Upper lobe of right lung (tissue), 1 donor: ENCODE data around the gene CDC20. TPM values are rescaled to one million over a fixed set of nuclear protein-coding genes. Genes with fewer than 3 reads are reported as not detected.

ENCODE experiments used
- ATAC-seq: fragments of 200-7000 bp; cut with Tn5 transposase; one replicate; pipeline ENCODE4 v1.9.1; 2020; ENCODE audit warnings: mild to moderate bottlenecking, moderate library complexity
- DNase-seq: peaks from one replicate; pipeline ENCODE4 v3.0.0-alpha.2; 2020
- H3K27ac ChIP-seq: fragments of 200-600 bp; one replicate; pipeline ENCODE4 v1.8.0; 2022
- H3K27me3 ChIP-seq: fragments of 200-600 bp; one replicate; pipeline ENCODE4 v1.8.0; 2022; ENCODE audit warnings: mild to moderate bottlenecking
- H3K36me3 ChIP-seq: fragments of 200-600 bp; one replicate; pipeline ENCODE4 v1.8.0; 2022
- H3K4me1 ChIP-seq: fragments of 200-600 bp; one replicate; pipeline ENCODE4 v1.8.0; 2022
- H3K4me3 ChIP-seq: fragments of 200-600 bp; one replicate; pipeline ENCODE4 v1.8.0; 2022; ENCODE audit warnings: mild to moderate bottlenecking
- H3K9me3 ChIP-seq: fragments of 200-600 bp; one replicate; pipeline ENCODE4 v1.8.0; 2022
- CTCF ChIP-seq: fragments of 200-600 bp; IDR thresholded peaks from one replicate; pipeline ENCODE4 v1.8.0; 2022; ENCODE audit warnings: antibody characterized with exemption
- intact Hi-C: fragments of 100-400 bp; cut with DNase I; formaldehyde crosslinking; loops from one replicate; pipeline ENCODE4 v1.11.0; 2022
- total RNA-seq: library from RNA; stranded (reverse); fragmentation: NEBNext Ultra II Directional; extraction: Animal tissue kit (Norgen Biotek cat#: 25700); gene quantifications from one replicate; pipeline ENCODE4 v1.2.1, GENCODE V29; 2021
- donor health status: DM: no; HTN: yes; CAD: no; lungs with severe emphysema.

CDC20 gene
- total RNA-seq, 1 donor from 2014 or later = 1.8 TPM

- Histone ChIP-seq H3K4me3 (no peak overlapping the region), H3K27me3 (no peaks in the 10 kb centered on the region), H3K9me3 (peaks cover 4% of the 10 kb centered on the region), H3K36me3 (no peaks in the 10 kb centered on the region), H3K4me1 (no peaks in the 10 kb centered on the region), H3K27ac (no peak overlapping the region)
- ATAC-seq (no peak), DNase-seq (peak; percentile 25)
- intact Hi-C loops = no loop called here
- TF ChIP-seq CTCF = no peak
These were observed 36.3 kb upstream of the CDC20 start for GRCh38 chr1:43322506-43322905.

GRCh38 chr1:43324810-43325209 lies 34.0 kb upstream of the CDC20 start:
- intact Hi-C loops = no loop called here
- no peaks in the 10 kb centered on the region for H3K27me3 ChIP-seq
- peaks cover 4% of the 10 kb centered on the region for H3K9me3 ChIP-seq
- DNase-seq (no peak), ATAC-seq (no peak)
- H3K4me3 ChIP-seq = no peak overlapping the region
- no peaks in the 10 kb centered on the region for H3K36me3 ChIP-seq
- H3K4me1 ChIP-seq = no peaks in the 10 kb centered on the region
- H3K27ac ChIP-seq = no peak overlapping the region
- TF ChIP-seq CTCF = no peak

GRCh38 chr1:43325381-43325780 lies 33.4 kb upstream of the CDC20 start:
- H3K36me3 ChIP-seq = no peaks in the 10 kb centered on the region
- no peak for TF ChIP-seq CTCF

GRCh38 chr1:43327549-43328292 lies 31.1 kb upstream of the CDC20 start:
- no peak for ATAC-seq
- H3K9me3 ChIP-seq = peaks cover 4% of the 10 kb centered on the region
- peaks cover 7% of the 10 kb centered on the region for H3K4me1 ChIP-seq
- no peaks in the 10 kb centered on the region for H3K36me3 ChIP-seq
- H3K4me3 ChIP-seq = no peak overlapping the region
- no peak for TF ChIP-seq CTCF
- H3K27ac ChIP-seq = no peak overlapping the region
- intact Hi-C loops = no loop called here
- no peaks in the 10 kb centered on the region for H3K27me3 ChIP-seq
- peak; percentile 13 for DNase-seq

More at GRCh38 chr1:43325381-43325780, 33.4 kb upstream of the CDC20 start:
- DNase-seq (no peak), ATAC-seq (no peak)
- Histone ChIP-seq H3K4me1 (peaks cover 1% of the 10 kb centered on the region), H3K27ac (no peak overlapping the region), H3K9me3 (peaks cover 4% of the 10 kb centered on the region), H3K4me3 (no peak overlapping the region), H3K27me3 (no peaks in the 10 kb centered on the region)
- intact Hi-C loops = no loop called here

- H3K27ac ChIP-seq = no peak overlapping the region
- peak; percentile 70 for DNase-seq
- ATAC-seq = peak; percentile 93
These were observed 28.6 kb upstream of the CDC20 start for GRCh38 chr1:43329995-43330751.

More at GRCh38 chr1:43329995-43330751, 28.6 kb upstream of the CDC20 start:
- H3K36me3 ChIP-seq = no peaks in the 10 kb centered on the region
- no peak overlapping the region for H3K4me3 ChIP-seq
- intact Hi-C loops = no loop called here
- H3K4me1 ChIP-seq = peaks cover 7% of the 10 kb centered on the region
- no peak for TF ChIP-seq CTCF
- H3K27me3 ChIP-seq = no peaks in the 10 kb centered on the region
- peaks cover 4% of the 10 kb centered on the region for H3K9me3 ChIP-seq
